ENCODE data around the gene SERPINB10. TPM values are rescaled to one million over a fixed set of nuclear protein-coding genes. Genes with fewer than 3 reads are reported as not detected.
"Not testable (repeated sequence)": the region's sequence is repeated elsewhere in the genome, so short reads cannot be mapped to it uniquely, and the experiment has no call there.

SERPINB10 gene
- polyA plus RNA-seq, 10 donors, result 0.09 to 1.5 (median 0.24) TPM; not detected in 5

GRCh38 chr18:63890950-63891304 lies 16.8 kb upstream of the SERPINB10 start:
- no peak for DNase-seq

- no peak for DNase-seq
These were observed 15.2 kb upstream of the SERPINB10 start for GRCh38 chr18:63892566-63892965.

DNA sequence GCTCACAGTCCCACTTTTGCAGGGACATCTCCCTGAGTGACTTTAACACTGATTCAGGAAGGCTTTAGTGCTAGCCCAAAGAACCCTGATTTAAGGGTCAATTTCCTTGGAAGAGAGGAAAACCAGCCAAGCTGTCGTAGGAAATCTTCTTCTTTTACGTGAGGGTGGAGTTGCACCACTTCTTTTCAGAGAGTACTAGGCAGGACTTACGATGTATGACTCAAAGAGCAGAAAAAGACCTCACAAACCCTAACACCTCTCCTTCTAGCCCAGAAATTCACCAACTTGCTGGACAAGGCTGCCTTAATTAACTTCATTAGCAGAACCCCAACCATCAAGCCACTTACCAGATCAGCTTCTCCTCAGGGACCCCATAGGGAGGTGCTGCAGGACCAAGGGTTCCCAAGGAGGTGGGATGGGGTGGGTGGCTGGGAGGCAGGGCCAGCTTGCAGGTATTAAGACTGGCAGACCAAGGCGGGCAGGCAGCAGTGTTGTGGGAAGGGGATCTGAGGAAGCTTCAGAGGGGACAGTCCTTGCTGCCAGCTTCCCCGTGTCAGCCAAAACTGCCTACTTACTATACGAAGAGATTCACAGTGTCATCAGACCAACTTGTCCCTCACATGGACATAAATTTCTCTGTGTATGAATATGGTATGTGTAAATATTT lies 13.5 kb upstream of the SERPINB10 start:
- no peak for DNase-seq

GRCh38 chr18:63895190-63895589 lies 12.6 kb upstream of the SERPINB10 start:
- no peak for DNase-seq

DNA sequence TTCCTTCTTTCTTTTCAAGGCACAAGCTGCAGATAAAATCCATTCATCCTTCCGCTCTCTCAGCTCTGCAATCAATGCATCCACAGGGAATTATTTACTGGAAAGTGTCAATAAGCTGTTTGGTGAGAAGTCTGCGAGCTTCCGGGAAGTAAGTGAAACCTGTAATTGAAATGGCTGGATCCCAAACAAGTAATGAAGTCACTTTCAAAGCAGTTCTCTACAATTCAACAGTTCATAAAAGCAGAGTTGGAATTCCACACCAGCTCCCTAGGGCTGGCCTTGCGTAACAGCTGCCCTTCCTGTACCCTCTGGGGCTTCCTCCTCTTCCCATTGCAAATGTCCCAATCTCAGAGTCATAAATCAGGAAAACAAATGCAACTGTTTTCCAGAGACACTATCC lies 10.7 kb upstream of the SERPINB10 start:
- DNase-seq, result no peak

DNA sequence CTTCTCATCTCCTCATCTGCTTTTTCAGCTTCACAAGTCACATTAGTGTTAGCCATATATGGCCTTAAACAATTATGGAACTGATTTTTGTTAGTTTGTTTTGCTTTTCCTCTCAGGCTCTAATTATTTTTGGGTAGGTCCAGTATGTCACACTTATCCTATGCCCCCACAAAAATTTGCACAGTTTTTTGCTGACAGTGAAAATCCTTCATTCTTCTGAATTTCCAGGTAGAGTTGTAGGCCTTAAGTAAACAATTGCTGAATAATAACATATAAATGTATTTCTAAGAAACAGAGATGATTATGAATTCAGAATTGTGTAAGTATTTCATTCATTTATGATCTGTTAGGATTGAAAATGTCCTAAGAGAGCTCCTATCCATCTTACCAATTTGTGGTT lies 8.6 kb upstream of the SERPINB10 start:
- DNase-seq, result no peak

GRCh38 chr18:63903851-63904570 lies 3.7 kb upstream of the SERPINB10 start:
- no peak for DNase-seq

GRCh38 chr18:63904694-63905093 lies 3.1 kb upstream of the SERPINB10 start:
- DNase-seq, result no peak

GRCh38 chr18:63905361-63905760 lies 2.4 kb upstream of the SERPINB10 start:
- no peak for DNase-seq

- no peak for DNase-seq
These were observed 1.7 kb upstream of the SERPINB10 start for GRCh38 chr18:63906056-63906455.

DNA sequence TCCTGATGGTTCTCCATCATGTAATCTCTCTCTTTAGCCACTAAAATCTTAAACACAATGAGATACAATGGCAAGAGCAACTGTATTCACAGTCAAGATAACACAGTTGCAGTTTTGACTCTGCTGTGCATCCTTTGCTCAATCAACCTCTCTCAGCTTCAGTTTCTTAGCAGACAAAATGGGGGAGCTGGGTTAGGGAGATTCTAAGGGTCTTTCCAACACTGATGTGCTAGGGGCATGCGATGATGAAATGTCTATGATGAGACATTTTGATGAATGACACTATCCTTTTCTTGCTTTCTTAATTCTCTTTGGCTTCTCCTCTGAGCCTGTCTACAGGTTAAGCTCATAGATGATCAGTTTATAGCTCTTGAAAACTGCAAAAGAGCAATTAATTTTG lies 1.1 kb downstream of the SERPINB10 start:
- no peak for DNase-seq

DNA sequence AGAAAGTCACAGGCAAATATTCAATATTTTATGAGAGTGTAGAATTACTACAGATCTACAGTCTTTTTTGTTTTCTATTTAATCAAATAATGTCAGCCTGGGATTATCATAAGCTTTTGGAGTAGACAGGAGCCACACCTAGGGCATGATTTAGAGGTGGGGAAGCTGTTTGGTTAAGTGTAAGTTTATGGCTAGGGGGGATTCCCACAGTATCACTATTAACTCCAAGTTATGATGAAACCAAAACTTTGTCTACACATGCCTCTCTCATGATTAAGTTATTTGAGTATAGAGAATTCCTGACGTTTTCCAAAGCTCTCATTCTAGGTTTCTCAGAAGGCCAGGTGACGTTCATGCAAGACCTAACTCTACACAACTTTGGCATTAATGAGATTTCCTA lies 2.1 kb downstream of the SERPINB10 start:
- DNase-seq, result no peak

DNA sequence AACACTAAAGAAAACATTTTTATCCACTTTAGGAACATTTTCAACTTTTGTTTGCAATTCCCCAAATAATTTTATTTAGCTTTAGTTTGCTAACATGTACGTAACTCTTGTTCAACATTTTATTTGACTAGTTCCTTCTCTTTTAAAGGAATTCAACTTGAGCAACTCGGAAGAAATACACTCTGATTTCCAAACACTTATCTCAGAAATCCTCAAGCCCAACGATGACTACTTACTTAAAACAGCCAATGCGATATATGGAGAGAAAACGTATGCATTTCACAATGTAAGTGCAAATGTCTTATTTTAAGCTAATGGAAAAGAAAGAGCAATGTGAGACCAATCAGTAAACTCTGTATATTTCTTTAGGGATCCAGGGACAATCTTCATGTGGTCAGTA lies 10.1 kb downstream of the SERPINB10 start:
- DNase-seq, result no peak

DNA sequence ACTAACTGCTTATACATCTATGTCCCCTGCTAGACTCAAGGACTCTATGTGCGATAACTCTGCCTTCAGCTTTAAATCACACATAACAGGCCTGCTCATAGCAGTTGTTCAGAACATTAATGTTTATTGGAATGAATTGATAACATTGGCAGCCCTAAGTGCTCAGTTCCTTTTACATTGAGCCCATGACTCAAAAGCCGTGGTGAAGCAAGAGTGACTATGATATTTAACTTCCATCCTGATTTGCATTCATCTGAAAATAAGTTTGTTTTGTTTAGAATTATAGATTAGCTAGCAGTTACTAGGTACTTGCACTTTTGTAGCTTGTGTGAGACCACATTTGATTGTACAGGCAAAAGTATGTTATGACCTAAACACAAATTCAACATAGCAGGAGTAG lies 14.3 kb downstream of the SERPINB10 start:
- DNase-seq, result no peak

- DNase-seq, result peak in 1 of 3 donors; percentile 42
These were observed 16.8 kb downstream of the SERPINB10 start for GRCh38 chr18:63924551-63924950.

- DNase-seq, result no peak
These were observed 20.6 kb downstream of the SERPINB10 start for GRCh38 chr18:63928331-63928730.

- not testable (repeated sequence) for DNase-seq
These were observed 21.6 kb downstream of the SERPINB10 start for GRCh38 chr18:63929369-63929768.

- DNase-seq, result no peak
These were observed 23.1 kb downstream of the SERPINB10 start for GRCh38 chr18:63930773-63931354.

- DNase-seq, result peak; percentile 54 to 84 (median 66)
These were observed 28.6 kb downstream of the SERPINB10 start for GRCh38 chr18:63936156-63936931.

DNA sequence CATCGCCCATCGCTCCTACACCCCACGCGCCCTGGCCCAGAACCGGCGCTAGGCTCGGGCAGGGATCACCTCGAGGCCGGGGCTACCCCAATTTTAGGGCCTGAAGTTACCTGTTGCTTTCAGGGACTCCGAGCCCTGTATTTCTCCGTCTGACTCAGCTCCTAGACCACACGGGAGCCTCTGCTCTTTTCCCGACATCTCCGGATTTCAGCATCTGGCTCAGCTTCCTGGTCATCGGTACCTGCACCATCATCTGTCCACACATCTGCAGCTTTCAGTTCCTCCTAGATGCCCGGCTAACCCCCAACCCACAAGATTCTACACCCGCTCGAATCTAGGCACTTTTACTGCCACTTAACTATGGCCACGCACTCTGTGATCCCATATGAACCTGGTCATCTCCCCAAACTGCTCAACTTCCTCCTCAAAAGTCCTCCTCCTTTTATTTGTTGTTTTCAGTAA lies 29.2 kb downstream of the SERPINB10 start:
- peak in 1 of 3 donors; percentile 8 for DNase-seq

- no peak for DNase-seq
These were observed 32.2 kb downstream of the SERPINB10 start for GRCh38 chr18:63940008-63940407.

DNA sequence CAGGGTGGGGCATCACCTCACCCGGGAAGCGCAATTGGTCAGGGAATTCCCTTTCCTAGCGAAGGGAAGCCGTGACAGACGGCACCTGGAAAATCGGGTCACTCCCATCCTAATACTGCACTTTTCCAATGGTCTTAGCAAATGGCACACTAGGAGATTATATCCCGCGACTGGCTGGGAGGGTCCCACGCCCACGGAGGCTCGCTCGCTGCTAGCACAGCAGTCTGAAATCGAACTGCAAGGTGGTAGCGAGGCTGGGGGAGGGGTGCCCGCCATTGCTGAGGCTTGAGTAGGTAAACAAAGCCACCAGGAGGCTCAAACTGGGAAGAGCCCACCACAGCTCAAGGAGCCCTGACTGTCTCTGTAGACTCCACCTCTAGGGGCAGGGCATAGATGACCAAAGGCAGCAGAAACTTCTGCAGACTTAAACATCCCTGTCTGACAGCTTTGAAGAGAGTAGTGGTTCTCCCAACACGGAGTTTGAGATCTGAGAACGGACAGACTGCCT lies 32.8 kb downstream of the SERPINB10 start:
- not testable (repeated sequence) for DNase-seq
